Fibroblast of lung (primary cell): ENCODE results near the gene ADARB1. TPM values are rescaled to one million over a fixed set of nuclear protein-coding genes. Genes with fewer than 3 reads are reported as not detected.

Source experiments
- DNase-seq, 2 donors: peaks; one replicate each; pipeline versions ENCODE4 v3.0.0 to v3.0.0-alpha.2; 2010; ENCODE audit warnings: low read depth in 2 of 2
- H2AFZ ChIP-seq: 2 replicates; pipeline ENCODE4 v1.5.1; 2012; ENCODE audit warnings: low read length, control low read depth, inconsistent platforms
- H3K27ac ChIP-seq: 2 replicates; pipeline ENCODE4 v1.5.1; 2011; ENCODE audit warnings: low read length, control low read depth; ENCODE audit not compliant: insufficient read depth
- H3K27me3 ChIP-seq: 2 replicates; pipeline ENCODE4 v1.5.1; 2011; ENCODE audit warnings: mild to moderate bottlenecking, low read length; ENCODE audit not compliant: control insufficient read depth, insufficient read depth
- H3K36me3 ChIP-seq: 2 replicates; pipeline ENCODE4 v1.5.1; 2011; ENCODE audit warnings: low read length; ENCODE audit not compliant: control insufficient read depth, insufficient read depth
- H3K4me1 ChIP-seq: 2 replicates; pipeline ENCODE4 v1.5.1; 2011; ENCODE audit warnings: low read length; ENCODE audit not compliant: control insufficient read depth, insufficient read depth; ENCODE audit errors: extremely low read depth
- H3K4me2 ChIP-seq: 2 replicates; pipeline ENCODE4 v1.5.1; 2011; ENCODE audit warnings: low read length, control low read depth; ENCODE audit not compliant: insufficient read depth; ENCODE audit errors: extremely low read depth
- H3K4me3 ChIP-seq, 4 experiments: fragments of 200-600 bp in 1 of 4; sonication (generic) in 1 of 4; replicated peaks in 1 of 4; 2 replicates each; pipeline ENCODE4 v1.5.1; 2011 to 2016; ENCODE audit warnings: low read length in 4 of 4, low read depth in 3 of 4, mild to moderate bottlenecking in 3 of 4, control low read depth in 2 of 4, inconsistent platforms in 1 of 4, mixed read lengths in 1 of 4; ENCODE audit not compliant: insufficient read depth in 1 of 4; ENCODE audit errors: control extremely low read depth in 1 of 4
- H3K79me2 ChIP-seq: 2 replicates; pipeline ENCODE4 v1.5.1; 2012; ENCODE audit warnings: mild to moderate bottlenecking, low read length, inconsistent platforms; ENCODE audit not compliant: control insufficient read depth, insufficient read depth
- H3K9ac ChIP-seq: 2 replicates; pipeline ENCODE4 v1.5.1; 2011; ENCODE audit warnings: mild to moderate bottlenecking, low read length, control low read depth; ENCODE audit not compliant: insufficient read depth
- H3K9me3 ChIP-seq: 2 replicates; pipeline ENCODE4 v1.5.1; 2012; ENCODE audit warnings: low read depth, low read length; ENCODE audit not compliant: control insufficient read depth, insufficient read depth
- H4K20me1 ChIP-seq: 2 replicates; pipeline ENCODE4 v1.5.1; 2011; ENCODE audit warnings: low read length; ENCODE audit not compliant: control insufficient read depth, insufficient read depth; ENCODE audit errors: extremely low read depth
- EZH2 ChIP-seq: IDR thresholded peaks from 2 replicates; pipeline ENCODE4 v1.5.1; 2012; ENCODE audit warnings: low read length, control low read depth, mild to moderate bottlenecking; ENCODE audit errors: missing control alignments
- polyA plus RNA-seq, 2 donors: library from polyadenylated mRNA; depleted of rRNA in 1 of 2; stranded (reverse) in 1 of 2; unstranded in 1 of 2; fragments of >200 nt; gene quantifications; 2 replicates each; pipeline ENCODE4 v1.2.1, GENCODE V29; 2011 to 2012; ENCODE audit warnings: missing spikeins in 1 of 2
- total RNA-seq: library from RNA; depleted of rRNA; stranded (reverse); fragments of >200 nt; gene quantifications from 2 replicates; pipeline ENCODE4 v1.2.1, GENCODE V29; 2014
- TF ChIP-seq, protein P1 (sequence below), 2 donors: IDR thresholded peaks in 1 of 2; conservative IDR thresholded peaks in 1 of 2; 1 replicate in 1 of 2; 2 replicates in 1 of 2; pipeline ENCODE4 v1.5.1; 2011 to 2012; ENCODE audit warnings: low read length in 2 of 2, control low read depth in 1 of 2, inconsistent platforms in 1 of 2, low read depth in 1 of 2, mild to moderate bottlenecking in 1 of 2

The ADARB1 gene
- total and polyA plus RNA-seq, 2 donors (not counting 1 experiment from before 2014, with no cell fraction given): 20.2 to 25.3 TPM

DNA sequence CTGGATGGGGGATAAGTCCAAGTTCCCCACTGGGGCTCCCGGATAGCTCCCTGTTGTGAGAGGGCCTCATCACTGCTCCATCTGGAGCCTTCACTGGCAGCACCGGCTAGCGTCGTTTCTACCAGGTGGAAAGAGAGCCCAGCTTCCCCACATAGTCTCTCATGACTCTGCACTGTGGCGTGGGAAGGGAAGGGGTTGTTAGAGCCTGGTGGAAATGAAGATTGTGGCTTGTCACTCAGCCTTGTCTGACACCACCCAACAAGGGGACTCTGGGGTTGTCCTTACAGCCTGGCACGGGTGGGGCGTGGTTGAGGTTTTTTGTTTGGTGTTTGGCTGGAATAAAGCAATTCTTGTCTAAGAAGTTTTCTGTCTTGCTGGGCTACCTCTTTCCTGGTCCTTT lies 94.6 kb downstream of the ADARB1 start:
- Histone ChIP-seq H3K9ac (no peak overlapping the region), H3K4me3 (no peak overlapping the region), H3K4me2 (no peak overlapping the region), H4K20me1 (no peaks in the 10 kb centered on the region), H3K36me3 (no peaks in the 10 kb centered on the region), H3K9me3 (no peaks in the 10 kb centered on the region), H3K4me1 (peaks cover 4% of the 10 kb centered on the region), H3K27ac (no peak overlapping the region), H3K27me3 (no peaks in the 10 kb centered on the region), H3K79me2 (no peaks in the 10 kb centered on the region), H2AFZ (no peak overlapping the region)
- DNase-seq: no peak
- no peak for TF ChIP-seq EZH2
- TF ChIP-seq, protein P1, sequence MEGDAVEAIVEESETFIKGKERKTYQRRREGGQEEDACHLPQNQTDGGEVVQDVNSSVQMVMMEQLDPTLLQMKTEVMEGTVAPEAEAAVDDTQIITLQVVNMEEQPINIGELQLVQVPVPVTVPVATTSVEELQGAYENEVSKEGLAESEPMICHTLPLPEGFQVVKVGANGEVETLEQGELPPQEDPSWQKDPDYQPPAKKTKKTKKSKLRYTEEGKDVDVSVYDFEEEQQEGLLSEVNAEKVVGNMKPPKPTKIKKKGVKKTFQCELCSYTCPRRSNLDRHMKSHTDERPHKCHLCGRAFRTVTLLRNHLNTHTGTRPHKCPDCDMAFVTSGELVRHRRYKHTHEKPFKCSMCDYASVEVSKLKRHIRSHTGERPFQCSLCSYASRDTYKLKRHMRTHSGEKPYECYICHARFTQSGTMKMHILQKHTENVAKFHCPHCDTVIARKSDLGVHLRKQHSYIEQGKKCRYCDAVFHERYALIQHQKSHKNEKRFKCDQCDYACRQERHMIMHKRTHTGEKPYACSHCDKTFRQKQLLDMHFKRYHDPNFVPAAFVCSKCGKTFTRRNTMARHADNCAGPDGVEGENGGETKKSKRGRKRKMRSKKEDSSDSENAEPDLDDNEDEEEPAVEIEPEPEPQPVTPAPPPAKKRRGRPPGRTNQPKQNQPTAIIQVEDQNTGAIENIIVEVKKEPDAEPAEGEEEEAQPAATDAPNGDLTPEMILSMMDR (conservative IDR thresholded peaks at IDR 0.05 in 1 of 2, IDR thresholded peaks at IDR 0.05 in 1 of 2; ENCODE audit: low read depth in 1 of 2, low read length in 2 of 2): no peak

DNA sequence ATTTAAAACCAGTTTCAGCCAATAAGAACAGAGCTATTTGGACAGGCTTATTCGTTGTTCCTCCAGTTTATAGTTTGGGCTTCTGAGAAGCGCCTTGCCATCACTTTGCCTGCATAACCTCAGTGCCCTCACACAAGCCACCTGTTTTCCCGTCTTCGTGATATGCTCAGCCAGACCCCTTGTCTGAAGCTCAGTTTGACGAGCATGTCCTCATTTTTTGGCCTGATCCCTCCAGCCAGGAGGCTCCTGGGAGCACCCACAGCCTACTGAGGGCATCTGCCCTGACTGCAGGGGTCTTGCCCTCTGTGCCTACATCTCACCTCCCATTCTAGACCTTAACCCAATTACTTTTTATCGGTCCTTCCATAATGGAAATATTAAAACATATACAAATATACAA lies 95.3 kb downstream of the ADARB1 start:
- no peaks in the 10 kb centered on the region for H3K9me3 ChIP-seq
- H3K4me1 ChIP-seq: peaks cover 4% of the 10 kb centered on the region
- TF ChIP-seq, protein P1 (conservative IDR thresholded peaks at IDR 0.05 in 1 of 2, IDR thresholded peaks at IDR 0.05 in 1 of 2; ENCODE audit: low read depth in 1 of 2, low read length in 2 of 2): no peak
- TF ChIP-seq EZH2: no peak
- H2AFZ ChIP-seq: no peak overlapping the region
- no peak overlapping the region for H3K4me3 ChIP-seq
- no peak overlapping the region for H3K9ac ChIP-seq
- no peaks in the 10 kb centered on the region for H4K20me1 ChIP-seq
- no peak overlapping the region for H3K27ac ChIP-seq
- DNase-seq: no peak
- no peaks in the 10 kb centered on the region for H3K79me2 ChIP-seq
- no peaks in the 10 kb centered on the region for H3K27me3 ChIP-seq
- no peak overlapping the region for H3K4me2 ChIP-seq
- H3K36me3 ChIP-seq: no peaks in the 10 kb centered on the region

DNA sequence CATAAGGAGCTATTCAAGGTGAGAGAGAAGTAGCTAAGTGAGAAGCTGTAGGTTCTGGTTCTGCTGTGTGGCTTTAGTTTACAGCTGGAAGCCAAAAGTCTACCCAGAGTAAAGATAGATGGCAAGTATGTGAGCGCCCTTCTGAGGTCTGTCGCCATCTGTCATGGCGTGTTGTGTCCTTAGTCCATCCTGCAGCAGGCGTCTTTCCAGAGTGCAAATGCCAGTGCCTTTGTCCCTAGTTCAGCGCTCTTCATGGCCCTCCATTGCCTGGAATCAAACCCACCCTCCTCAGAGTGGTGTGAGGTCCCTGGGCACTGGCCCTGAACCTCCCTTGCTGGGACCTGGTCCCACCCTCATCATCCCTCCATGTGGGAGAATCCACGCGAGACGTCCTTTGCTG lies 96.6 kb downstream of the ADARB1 start:
- Histone ChIP-seq H3K79me2 (no peaks in the 10 kb centered on the region), H3K4me3 (no peak overlapping the region), H3K27me3 (no peaks in the 10 kb centered on the region), H3K4me2 (no peak overlapping the region), H3K27ac (no peak overlapping the region), H3K36me3 (no peaks in the 10 kb centered on the region), H3K9ac (no peak overlapping the region), H2AFZ (no peak overlapping the region), H3K9me3 (no peaks in the 10 kb centered on the region), H3K4me1 (peaks cover 4% of the 10 kb centered on the region), H4K20me1 (no peaks in the 10 kb centered on the region)
- DNase-seq: no peak
- TF ChIP-seq EZH2: no peak
- TF ChIP-seq, protein P1 (conservative IDR thresholded peaks at IDR 0.05 in 1 of 2, IDR thresholded peaks at IDR 0.05 in 1 of 2; ENCODE audit: low read depth in 1 of 2, low read length in 2 of 2): no peak
